ENCODE results near the gene ZDHHC24.
A peak's percentile ranks its signal among the peaks of the same experiment; 100 is the strongest.
"Not testable (repeated sequence)": the region's sequence is repeated elsewhere in the genome, so short reads cannot be mapped to it uniquely, and the experiment has no call there.

Gene ZDHHC24

DNA sequence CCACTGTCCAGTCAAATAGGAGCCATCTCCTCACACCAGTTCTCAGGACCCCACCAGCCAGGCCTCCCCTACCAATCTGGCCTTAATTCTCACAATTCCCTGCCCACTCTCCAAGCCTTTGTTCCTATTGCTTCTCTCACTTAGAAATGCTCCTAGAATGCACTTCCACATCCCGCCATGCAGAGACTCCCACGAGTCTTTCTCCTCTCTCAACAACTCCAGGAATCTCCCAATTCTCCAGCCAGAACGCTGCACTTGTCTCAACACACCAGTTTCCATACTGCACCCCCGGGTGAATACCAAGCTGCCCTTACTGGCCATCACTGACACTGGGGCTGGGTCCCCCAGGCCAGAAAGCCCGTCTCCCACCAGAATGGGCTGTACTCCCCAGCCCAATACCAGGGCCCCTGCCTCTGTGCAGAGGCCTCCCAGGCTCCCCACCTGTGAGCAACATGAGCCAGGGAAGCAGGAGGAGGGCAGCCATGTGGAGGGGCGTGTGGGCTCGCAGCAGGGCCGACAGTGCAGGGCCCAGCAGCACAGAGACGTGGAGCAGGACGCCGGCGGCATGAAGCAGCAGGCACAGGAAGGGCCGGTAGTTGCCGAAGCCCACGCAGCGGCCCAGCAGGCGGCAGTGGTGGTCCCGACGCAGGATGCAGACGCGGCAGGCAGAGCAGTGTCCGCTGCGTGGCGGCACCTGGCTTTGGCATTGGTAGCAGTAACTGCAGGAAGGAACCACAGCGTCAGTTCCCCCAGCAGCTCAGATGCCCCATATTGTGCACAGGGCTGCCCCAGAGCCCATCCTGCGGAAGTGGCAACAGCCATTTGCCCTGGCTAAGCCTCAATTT is 2.4 kb downstream of the ZDHHC24 start:
- DNase-seq, result peak; percentile 17 to 80

DNA sequence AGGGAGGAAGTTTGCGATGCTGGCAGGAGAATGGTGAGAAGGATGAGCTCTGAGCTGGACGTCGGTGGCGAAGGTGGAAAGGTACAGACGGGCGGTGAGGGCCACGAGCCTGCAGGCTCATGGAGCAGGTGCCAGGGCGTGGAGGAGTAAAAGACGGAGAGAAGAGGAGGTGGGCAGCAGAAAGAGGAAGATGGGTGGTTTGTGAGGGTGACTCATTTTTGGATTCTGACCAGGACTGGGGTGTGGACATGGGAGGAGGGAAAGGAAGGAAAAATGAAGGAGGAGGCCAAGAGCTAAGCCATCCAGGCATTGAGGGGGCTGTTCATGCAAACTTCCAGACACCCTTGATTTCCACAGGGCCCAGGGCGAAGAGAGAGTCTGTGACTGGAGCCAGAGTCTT is 3.5 kb downstream of the ZDHHC24 start:
- no peak for DNase-seq

DNA sequence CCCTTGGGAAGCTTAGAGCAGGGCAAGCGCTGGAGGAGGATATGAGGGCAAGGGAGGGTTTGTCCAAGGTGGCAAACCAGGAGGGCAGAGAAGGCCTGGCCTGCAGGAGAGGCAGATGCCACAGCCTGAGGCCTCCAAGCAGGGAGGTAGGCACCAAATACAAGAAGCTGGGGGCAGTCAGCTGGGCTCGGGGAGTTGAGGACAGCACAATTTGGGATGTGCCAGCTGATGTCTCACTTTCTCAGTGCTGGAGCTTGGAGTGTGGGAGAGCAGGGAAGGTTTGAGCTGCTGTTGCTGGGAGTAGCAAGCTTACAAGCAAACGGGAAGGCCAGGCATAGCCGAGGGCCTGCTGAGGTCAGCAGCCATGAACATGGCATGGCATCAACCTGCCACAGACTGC is 4.0 kb downstream of the ZDHHC24 start:
- DNase-seq, result no peak

DNA sequence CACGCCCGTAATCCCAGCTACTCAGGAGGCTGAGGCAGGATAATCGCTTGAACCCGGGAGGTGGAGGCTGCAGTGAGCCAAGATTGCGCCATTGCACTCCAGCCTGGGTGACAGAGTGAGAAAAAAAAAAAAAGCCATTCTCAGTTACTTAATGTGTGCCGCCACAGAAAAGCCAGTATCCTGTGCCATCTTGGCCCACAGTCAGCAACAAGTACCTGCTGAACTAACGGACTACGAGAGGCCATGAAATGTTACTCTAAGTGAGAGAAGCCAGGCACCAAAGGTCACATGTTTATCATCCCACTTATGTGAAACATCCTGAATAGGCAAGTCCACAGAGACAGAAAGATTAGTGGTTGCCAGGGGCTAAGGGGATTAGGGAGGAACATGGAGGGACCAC is 5.2 kb downstream of the ZDHHC24 start:
- DNase-seq, result not testable (repeated sequence)

DNA sequence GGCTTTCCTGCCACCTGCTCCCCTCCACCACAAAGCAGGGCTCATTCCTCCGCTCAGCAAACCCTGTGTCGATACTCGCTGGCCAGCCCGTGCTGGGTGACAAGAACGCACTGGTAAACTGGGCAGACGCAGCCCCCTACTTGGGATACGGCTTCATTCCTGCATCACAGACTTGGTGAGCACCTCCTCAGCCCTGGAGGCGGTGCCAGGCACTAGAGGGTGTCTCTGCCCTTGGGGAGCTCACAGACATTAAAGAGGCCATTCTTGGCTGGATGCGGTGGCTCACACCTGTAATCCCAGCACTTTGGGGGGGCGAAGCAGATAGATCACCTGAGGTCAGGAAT is 6.0 kb downstream of the ZDHHC24 start:
- no peak for DNase-seq

DNA sequence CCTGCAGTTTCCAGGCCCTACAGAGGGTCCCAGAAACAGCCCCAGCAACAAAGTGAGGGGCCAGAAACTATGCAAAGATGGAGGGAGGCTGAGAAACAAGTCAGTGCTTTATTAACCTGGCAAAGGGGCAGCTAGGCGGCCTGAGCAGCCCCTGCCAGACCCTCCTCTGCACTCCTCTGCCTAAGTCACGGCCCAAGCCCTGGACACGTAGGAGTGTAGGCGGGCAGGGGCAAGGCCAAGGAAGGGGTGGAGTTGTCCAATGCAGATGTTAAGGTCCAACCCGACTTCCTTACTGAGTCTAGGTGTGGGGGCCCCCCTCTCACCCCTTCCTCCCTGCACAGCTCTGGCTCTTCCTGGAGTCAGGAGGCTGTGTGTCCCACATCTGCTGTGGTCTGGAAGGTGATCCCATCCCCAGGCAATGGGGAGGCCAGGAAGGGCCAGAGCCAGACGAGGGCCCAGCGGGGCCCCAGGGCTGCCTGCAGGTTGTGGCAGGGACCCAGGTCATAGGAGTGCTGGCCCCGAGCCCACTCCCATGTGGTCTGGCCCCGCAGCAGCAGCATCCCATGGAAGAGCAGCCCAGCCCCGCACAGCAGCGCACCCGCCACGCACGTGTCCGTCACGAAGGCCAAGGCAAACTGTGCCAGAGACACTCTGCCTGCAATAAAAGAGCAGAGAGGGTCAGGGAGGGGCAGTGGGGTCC is 6.5 kb downstream of the ZDHHC24 start:
- DNase-seq, result no peak

DNA sequence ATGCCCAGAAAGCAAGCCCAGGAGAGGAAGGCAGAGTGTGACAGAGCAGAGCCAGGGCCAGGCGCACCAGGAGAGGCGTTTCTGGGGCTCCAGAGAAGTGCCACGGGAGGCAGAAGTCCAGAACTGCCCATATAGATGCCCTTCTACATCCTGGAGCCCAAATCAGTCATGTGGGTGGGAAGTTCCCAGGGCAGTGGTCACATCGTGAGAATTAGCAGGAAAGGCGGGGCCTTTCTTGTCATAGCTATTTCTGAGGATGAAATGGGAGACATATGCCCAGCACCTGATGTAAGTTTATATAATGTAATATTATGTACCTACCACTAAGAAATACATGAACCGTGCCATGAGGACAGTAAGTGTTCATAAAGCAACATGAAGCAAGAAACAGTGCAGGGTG is 13.1 kb downstream of the ZDHHC24 start:
- no peak for DNase-seq

DNA sequence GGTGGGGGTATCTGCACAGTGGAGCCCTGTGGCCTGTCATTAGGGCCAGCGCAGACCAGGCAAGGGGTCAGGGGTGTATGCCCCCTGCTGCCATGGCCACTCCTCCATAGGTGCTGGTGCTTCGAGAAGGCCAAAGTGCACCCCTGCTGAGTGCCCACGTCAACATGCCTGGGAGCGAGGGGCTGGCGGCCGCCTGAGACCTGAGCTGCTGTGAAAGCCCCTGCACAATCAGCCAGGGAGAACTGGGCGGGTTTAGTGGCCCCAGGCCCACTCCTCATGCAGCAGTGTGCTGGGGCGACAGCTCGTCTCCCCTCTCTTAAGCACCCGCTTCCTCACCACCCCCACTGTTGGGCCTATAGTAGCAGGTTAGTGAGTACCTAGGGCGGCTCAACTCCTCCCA is 14.0 kb downstream of the ZDHHC24 start:
- no peak for DNase-seq

DNA sequence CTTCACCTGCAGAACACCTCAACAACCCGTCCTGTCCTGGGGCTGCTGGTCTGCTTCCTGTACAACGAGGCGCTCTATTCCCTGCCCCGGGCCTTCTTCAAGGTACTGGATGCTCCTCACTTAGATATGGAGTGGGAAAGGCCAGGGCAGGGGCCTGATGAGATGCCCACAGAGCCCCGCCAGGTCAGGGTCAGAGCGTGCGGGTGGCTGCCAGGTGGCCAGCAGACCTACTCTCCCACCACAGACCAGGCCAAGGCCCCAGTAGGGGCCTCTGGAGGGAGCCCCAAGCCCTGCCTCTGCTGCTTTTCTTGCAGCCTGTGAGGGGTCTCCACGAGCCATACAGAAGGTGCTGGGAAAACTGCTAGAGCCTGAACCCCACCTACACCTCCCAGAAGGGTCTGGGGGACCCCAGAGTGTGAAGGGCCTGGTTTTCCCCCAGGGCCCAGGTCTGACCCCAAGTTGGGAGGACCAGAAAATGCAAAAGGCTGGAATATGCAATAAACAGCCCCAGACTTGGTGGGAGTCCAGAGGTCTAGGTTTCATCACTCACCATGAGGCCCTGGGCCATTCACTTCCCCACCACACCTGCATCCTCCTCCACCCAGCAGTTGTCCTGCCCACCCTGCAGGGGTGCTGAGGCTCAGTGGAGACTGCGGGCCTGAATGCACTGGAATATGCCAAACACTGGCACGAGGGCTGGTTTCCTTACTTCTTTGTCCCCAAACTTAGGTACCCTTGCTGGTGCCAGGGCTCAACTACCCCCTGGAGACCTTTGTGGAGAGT is 14.7 kb downstream of the ZDHHC24 start:
- DNase-seq, result no peak

DNA sequence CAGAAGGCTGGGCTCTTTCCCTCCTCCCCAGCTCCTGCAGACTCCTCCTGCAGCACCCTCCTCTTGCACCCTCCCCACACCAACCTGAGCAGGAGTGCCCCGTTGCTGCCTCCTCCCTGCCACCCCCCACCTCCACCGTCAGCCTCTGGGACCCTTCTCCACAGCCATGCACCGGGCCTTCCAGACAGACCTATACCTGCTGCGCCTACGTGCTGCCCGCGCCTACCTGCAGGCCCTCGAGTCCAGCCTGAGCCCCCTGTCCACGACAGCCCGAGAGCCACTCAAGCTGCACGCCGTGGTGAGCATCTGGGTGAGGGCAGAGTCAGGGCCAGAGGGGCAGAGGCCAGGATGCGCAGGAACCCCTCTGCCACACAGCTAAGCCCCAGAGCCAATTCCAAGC is 16.2 kb downstream of the ZDHHC24 start:
- no peak for DNase-seq

DNA sequence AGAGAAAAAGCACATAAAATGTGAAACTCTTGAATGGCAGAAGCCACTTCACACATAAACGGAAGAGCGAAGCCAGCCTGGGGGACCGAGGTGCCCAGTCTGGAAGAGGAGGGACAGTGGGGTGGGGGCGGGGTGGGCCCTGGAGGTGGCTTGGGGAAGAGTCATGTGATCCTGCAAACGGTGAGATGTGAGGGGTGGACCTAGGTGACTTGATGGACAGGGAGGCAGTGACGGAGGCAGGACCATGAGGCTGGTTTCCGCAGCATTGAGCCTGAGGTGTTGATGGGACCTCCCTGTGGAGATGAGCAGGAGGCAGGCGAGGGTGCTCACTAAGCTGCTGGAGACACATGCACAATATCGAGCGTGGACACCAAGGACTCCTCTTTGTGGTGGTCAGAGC is 16.8 kb downstream of the ZDHHC24 start:
- no peak for DNase-seq

DNA sequence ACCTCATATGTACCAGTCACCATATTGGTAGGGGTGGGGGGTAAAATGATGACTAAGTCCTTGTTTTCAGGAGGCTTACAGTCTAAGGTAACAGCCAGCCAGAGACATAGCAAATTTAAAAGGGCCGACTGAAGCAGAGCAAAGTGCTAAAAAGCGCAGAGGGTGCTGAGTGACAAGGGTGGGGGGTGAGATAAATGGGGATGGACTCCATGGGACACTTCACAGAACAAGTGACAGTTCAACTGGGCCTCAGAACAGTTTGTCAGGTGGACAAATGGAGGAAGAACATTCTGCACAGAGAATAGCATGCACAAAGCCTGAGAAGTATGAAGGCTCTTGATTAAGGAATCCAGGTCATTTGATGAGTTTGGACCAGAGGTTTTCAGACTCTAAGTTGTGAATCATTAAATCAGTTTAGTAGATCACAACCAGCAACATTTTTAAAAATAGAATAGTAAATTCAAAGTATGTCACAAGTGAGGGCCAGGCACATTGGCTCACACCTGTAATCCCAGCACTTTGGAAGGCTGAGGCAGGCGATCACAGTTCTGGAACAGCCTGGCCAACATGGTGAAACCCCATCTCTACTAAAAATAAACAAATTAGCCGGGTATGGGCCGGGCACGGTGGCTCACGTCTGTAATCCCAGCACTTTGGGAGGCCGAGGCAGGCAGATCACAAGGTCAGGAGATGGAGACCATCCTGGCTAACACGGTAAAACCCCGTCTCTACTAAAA is 21.4 kb downstream of the ZDHHC24 start:
- DNase-seq, result no peak

DNA sequence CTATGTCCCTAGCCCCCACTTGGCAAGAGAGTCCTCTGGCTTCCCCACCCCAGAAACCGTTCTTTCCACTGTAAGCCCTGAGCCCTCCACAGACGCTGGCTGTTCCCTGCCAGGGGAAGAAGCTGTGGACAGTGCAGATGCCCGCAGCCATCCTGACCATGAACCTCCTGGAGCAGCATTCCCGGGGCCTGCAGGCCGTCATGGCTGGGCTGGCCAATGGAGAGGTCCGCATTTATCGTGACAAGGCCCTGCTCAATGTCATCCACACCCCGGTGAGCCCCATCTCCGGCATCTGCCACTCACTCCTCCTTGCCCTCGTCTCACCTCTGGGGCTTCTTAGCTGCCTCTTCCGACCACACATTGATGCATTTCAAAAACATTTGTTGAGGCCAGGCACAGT is 22.2 kb downstream of the ZDHHC24 start:
- no peak for DNase-seq

DNA sequence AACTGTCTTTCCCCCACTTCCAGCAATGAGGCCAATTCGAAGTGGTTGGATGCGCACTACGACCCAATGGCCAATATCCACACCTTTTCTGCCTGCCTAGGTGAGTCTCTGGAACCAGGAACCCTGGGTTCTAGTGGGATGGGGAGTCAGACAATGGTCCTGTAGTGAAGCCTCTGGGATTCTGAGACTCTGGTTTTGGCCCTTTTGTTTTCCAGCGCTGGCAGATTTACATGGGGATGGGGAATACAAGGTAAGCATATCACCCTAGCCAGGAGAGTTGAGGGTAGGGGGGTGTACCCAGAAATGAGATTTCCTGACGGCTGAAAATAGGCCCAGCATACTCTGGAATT is 34.9 kb downstream of the ZDHHC24 start:
- DNase-seq, result no peak

DNA sequence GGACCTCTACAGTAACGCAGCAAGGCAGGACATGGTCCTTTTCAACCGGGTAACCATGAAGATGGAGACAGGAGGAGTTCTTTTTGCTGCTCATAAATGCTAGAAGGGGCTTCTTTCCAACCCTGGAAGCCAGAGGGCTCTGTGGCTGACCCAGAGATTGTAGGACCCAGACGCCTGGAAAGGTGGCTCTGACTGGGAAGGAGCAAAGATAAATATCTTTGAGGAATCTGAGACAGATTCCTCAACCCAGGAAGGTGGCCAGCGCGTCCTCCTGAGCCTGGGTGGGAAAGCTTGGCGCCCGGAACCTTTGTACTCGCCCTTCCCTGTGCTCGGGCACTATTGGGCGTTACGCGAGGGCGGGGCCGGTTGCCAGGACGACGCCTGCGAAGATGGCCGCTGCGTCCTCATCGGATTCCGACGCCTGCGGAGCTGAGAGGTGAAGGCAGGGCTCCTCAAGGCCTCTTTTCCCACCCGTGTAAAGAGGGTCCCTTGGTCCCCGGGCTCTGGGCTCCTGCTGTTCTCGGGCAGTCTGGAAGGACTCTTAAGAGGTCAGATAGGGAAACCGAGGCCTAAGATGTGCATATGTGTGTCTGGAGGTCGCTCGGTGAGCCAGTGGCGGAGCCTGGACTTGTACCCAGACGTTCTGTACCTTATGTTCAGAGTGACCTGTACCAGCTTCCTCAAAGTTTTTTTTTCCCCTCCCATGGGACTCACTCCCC is 35.4 kb downstream of the ZDHHC24 start, which contains the start of gene BBS1:
Gene BBS1 (plus strand): TSS at position 365 of the 719 bp plus-strand sequence. CDS start 25 bp downstream, at position 390.
- peak; percentile 66 to 92 for DNase-seq

DNA sequence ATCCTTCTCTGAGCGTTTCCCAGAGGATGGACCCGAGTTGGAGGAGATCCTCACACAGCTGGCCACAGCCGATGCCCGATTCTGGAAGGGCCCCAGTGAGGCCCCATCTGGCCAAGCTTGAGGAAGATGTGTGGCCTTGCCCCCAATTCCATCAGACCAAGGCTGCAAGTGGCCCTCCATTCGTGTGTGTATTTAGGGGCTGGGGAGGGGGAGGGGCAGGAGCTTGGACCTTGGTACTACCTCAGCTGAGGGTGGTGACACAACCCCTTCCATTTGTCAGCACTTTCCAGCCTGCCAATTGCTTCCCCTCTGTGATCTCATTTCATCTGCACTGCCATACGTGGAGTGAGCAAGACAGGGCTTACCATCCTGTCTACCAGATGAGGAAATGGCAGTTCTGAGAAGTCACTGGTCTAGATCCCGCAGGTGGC is 36.7 kb downstream of the ZDHHC24 start:
- DNase-seq, result no peak

DNA sequence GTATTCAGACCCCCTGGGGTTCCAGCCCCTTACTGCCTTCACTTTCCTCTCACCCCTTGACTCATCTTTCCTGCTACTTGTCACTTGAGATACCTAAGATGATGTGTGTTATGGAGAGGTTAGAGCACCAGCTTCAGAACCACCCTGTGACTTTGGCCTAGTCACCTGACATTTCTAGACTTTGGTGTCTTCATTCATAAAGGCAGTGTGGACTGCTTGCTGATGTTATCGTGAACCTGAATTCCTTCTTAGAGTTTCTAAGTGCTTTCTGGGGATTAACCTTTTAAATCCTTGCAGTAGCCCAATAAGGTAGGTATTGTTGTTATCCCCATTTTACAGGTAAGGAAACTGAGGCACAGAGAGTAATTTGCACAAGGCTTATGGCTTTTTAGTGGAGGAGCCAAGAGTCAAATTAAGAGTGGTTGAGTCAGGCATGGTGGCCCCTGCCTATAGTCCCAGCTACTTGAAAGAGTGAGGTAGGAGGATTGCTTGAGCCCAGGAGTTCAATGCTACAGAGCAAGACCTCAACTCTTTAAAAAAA is 40.5 kb downstream of the ZDHHC24 start:
- no peak for DNase-seq

DNA sequence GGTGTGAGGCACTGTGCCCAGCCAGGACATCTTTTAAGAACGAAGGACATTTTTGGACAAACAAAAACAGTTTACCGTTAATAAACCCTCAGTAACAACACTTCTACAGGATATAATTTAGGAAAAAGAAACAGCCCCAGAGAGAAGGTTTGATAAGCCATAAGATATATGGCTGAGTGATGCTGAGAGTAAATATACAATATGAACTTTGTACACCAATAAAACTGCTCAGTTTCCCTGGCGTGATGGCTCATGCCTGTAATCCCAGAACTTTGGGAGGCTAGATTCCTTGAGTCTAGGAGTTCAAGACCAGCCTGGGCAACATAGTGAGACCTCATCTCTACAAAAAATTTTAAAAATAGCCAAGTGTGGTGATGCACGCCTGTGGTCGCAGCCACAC is 47.3 kb downstream of the ZDHHC24 start:
- no peak for DNase-seq

DNA sequence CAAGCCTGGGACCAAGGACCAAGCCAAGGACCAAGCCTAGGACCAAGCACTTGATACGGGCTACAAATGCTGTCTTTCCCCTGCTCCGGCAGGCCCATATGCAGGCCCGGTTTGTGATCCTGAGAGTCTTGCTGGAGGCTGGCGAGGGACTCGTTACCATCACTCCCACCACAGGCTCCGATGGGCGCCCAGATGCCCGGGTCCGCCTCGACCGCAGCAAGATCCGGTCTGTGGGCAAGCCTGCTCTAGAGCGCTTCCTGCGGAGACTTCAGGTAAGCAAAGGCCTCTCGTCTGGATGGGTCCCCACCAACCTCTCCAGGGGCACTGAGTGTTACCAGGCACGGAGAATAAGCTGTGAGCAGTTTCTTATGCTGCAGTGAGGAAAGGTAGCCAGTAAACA is 48.6 kb downstream of the ZDHHC24 start:
- no peak for DNase-seq

DNA sequence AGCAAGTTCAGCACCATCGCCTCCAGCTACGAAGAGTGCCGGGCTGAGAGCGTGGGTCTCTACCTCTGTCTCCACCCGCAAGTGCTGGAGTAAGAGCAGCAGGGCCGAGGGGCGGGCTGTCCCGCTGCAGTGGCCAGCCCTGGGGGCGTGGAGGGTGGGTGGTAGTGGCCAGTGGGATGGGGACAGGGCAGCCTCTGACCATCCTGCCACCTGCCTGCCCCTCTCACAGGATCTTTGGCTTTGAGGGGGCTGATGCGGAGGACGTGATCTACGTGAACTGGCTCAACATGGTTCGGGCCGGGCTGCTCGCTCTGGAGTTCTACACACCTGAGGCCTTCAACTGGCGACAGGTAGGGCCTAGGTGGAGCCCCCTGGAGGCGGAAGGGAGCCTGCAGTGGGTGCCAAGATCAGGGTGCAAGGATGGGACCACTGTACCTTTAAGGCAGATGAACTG is 50.4 kb downstream of the ZDHHC24 start:
- DNase-seq, result no peak

DNA sequence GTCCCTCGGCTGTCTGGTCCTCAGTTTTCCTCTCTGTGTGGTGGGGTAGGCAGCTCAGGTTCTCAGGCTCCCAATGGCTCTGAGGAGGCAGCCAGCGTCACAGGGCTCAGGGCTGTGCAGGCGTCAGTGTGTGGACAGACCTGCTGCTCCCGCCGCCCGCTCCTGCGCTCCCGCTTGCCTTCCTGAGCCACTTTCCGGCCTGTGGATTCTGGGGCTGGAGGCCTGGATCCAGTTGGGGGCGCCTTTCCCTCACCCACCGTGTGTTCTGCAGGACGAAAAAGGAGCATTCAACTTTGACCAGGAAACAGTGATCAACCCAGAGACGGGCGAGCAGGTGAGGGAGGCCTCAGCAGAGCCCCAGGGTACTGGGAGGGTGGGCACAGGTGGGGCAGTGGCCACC is 50.9 kb downstream of the ZDHHC24 start:
- no peak for DNase-seq

DNA sequence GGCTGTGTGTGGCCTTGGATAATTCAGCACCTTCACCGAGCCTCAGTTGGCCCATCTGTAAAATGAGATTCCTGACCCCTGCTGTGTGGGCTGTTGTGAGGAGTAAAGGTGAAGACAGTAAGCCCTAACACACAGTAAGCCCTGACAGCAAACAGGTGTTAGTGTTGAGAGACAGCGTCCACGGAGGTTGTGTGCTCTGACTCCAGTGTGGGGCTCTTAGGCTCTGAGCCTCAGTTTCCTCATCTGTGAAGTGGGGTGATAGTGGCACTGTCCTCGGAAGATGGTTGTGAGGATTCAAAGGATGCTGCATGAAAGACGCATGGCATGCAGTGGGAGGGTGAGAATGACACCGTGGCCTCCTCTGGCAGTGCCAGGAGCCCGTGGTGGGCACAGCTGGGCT is 51.4 kb downstream of the ZDHHC24 start:
- DNase-seq, result no peak
